Peyer's patch (tissue), 4 donors: ENCODE measurements around the gene FAM240A. TPM values are rescaled to one million over a fixed set of nuclear protein-coding genes. Genes with fewer than 3 reads are reported as not detected.

Experiments used
- DNase-seq, 3 donors: peaks; one replicate each; pipeline ENCODE4 v3.0.0-alpha.2; 2017 to 2019
- H3K27ac ChIP-seq, 4 donors: fragments of 200-600 bp; sonication (generic); one replicate each; pipeline ENCODE4 v1.5.1; 2016 to 2019
- H3K27me3 ChIP-seq, 2 donors: fragments of 200-600 bp; sonication (generic); one replicate each; pipeline ENCODE4 v1.5.1; 2019
- H3K36me3 ChIP-seq, 3 donors: fragments of 200-600 bp; sonication (generic); one replicate each; pipeline ENCODE4 v1.5.1; 2016 to 2019
- H3K4me1 ChIP-seq, 4 donors: fragments of 200-600 bp; sonication (generic); one replicate each; pipeline ENCODE4 v1.5.1; 2016 to 2019
- H3K4me3 ChIP-seq, 4 donors: fragments of 200-600 bp; sonication (generic); 1 replicate in 3 of 4; 2 replicates in 1 of 4; pipeline ENCODE4 v1.5.1; 2016 to 2019; ENCODE audit warnings: mild to moderate bottlenecking in 1 of 4
- H3K9me3 ChIP-seq, 4 donors: fragments of 200-600 bp; sonication (generic); one replicate each; pipeline ENCODE4 v1.5.1; 2016 to 2019; ENCODE audit warnings: mild to moderate bottlenecking in 1 of 4
- POLR2A ChIP-seq, 2 donors: fragments of 450-650 bp; IDR thresholded peaks; one replicate each; pipeline ENCODE4 v1.5.1; 2017; ENCODE audit warnings: antibody characterized with exemption in 2 of 2, mild to moderate bottlenecking in 2 of 2, moderate library complexity in 2 of 2
- total RNA-seq, 4 donors: library from RNA; depleted of rRNA; stranded (reverse); fragments of >200 nt; gene quantifications; one replicate each; pipeline ENCODE4 v1.1.0, GENCODE V29; 2016
- TF ChIP-seq, protein P1 (sequence below), 6 experiments: fragments of 450-650 bp in 4 of 6; fragments of 200-600 bp in 2 of 6; sonication (generic) in 1 of 6; IDR thresholded peaks; one replicate each; pipeline ENCODE4 v1.5.1; 2017 to 2019; ENCODE audit warnings: antibody characterized with exemption in 6 of 6, mild to moderate bottlenecking in 3 of 6, moderate library complexity in 1 of 6

FAM240A gene
- total RNA-seq, 4 donors from 2014 or later: not detected

DNA sequence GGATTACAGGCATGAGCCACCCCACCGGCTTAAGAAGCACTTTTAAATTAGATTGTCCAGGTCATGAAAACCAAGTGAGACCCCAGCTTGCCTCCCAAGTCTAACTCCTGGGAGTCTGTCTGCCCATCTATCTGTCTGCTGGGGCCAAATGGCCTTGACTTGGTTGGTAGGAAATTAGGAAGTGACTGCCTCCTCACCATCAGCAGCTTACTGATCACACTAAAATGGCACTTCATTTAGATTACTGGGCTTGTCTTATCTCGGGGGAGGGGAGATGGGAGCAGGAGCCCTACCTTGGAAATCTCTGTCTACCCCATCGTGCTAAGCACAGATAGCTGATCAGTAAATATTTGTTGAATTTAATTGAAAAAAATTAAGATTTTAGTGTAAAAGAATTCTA is 40.6 kb upstream of the FAM240A start:
- no peaks in the 10 kb centered on the region for H3K4me1 ChIP-seq
- no peaks in the 10 kb centered on the region for H3K9me3 ChIP-seq
- TF ChIP-seq POLR2A (IDR thresholded peaks at IDR 0.05): no peak
- TF ChIP-seq, protein P1, sequence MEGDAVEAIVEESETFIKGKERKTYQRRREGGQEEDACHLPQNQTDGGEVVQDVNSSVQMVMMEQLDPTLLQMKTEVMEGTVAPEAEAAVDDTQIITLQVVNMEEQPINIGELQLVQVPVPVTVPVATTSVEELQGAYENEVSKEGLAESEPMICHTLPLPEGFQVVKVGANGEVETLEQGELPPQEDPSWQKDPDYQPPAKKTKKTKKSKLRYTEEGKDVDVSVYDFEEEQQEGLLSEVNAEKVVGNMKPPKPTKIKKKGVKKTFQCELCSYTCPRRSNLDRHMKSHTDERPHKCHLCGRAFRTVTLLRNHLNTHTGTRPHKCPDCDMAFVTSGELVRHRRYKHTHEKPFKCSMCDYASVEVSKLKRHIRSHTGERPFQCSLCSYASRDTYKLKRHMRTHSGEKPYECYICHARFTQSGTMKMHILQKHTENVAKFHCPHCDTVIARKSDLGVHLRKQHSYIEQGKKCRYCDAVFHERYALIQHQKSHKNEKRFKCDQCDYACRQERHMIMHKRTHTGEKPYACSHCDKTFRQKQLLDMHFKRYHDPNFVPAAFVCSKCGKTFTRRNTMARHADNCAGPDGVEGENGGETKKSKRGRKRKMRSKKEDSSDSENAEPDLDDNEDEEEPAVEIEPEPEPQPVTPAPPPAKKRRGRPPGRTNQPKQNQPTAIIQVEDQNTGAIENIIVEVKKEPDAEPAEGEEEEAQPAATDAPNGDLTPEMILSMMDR (IDR thresholded peaks at IDR 0.05): no peak
- H3K27me3 ChIP-seq: no peaks in the 10 kb centered on the region
- no peak overlapping the region for H3K4me3 ChIP-seq
- DNase-seq: no peak
- no peaks in the 10 kb centered on the region for H3K36me3 ChIP-seq
- no peak overlapping the region for H3K27ac ChIP-seq

DNA sequence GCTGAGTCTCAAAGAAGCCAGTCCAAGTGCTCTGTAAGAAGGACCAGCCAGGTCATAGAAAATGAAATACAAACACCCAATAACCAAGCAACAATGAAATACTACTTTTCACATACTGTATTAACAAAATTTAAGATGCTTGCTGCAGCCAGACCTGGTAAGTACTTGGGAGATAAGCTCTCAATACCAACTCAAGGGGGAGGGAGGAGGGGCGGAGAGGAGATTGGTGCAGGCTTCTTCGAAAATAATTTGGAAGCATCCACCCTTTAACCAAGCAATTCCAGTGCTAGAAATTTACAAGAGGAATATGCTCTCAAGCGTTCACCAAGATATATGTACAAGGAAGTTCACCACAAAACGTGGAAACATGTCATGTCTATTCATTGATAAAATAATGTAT is 38.6 kb upstream of the FAM240A start:
- DNase-seq: no peak
- H3K4me3 ChIP-seq: no peak overlapping the region
- no peaks in the 10 kb centered on the region for H3K9me3 ChIP-seq
- no peaks in the 10 kb centered on the region for H3K27me3 ChIP-seq
- no peaks in the 10 kb centered on the region for H3K4me1 ChIP-seq
- no peak overlapping the region for H3K27ac ChIP-seq
- no peak for TF ChIP-seq POLR2A (IDR thresholded peaks at IDR 0.05)
- TF ChIP-seq, protein P1 (IDR thresholded peaks at IDR 0.05): no peak
- no peaks in the 10 kb centered on the region for H3K36me3 ChIP-seq

DNA sequence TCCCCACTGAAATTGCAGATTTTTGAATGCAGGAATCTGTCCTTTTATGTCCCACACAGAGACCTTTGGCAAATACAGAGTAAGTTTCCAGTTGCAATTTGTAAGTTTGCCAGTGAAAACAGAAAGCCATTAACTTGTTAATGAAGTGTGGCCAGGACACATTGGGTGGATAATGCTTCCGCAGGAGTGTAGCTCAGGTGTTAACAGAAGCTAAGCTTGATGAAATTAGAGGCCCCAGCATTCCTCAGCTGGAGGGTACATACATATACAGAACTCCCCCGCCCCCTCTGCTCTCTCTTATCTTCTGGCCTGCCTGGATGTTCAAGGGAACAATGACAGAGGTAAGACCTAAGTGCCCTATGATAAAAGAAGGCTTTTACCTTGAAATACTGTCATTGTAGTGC is 38.1 kb upstream of the FAM240A start:
- Histone ChIP-seq H3K27me3 (no peaks in the 10 kb centered on the region), H3K9me3 (no peaks in the 10 kb centered on the region), H3K4me3 (no peak overlapping the region), H3K4me1 (no peaks in the 10 kb centered on the region), H3K27ac (no peak overlapping the region), H3K36me3 (no peaks in the 10 kb centered on the region)
- TF ChIP-seq, protein P1 (IDR thresholded peaks at IDR 0.05): no peak
- no peak for TF ChIP-seq POLR2A (IDR thresholded peaks at IDR 0.05)
- no peak for DNase-seq

DNA sequence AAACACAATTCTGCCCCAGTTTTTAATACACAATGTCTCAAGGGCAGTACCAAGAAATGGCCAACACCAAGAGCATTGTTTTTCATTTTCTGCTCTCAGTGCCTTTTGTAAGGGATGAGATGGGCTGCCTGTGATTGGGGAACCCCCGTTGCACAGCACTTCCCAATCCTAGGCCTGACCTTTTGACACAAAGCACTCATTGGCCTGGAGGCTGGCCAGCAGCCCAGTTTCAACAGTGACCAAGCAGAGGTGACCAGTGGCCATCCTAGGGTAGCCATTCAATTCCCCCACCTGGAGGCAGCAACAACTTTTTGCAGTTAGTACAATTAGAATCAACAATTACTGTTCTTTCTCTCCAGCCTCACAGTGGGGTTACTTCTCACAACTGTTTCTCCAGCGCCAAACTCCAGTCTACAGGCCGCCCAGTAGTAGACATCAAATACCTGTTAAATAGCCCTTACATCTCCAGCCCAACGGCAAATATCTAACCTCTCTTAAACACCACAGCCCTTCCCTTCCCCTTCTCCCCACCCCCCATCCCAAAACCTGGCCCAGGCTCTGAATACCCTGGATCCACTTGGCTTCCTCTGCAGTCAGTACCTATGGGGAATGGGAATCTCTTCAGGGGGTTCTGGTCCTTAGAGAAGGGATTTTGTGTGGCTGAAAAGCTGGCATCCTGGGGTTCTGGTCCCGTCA is 37.3 kb upstream of the FAM240A start:
- Histone ChIP-seq H3K4me3 (no peak overlapping the region), H3K4me1 (no peaks in the 10 kb centered on the region), H3K27me3 (no peaks in the 10 kb centered on the region), H3K9me3 (no peaks in the 10 kb centered on the region), H3K27ac (no peak overlapping the region), H3K36me3 (no peaks in the 10 kb centered on the region)
- DNase-seq: no peak
- no peak for TF ChIP-seq POLR2A (IDR thresholded peaks at IDR 0.05)
- TF ChIP-seq, protein P1 (IDR thresholded peaks at IDR 0.05): no peak

DNA sequence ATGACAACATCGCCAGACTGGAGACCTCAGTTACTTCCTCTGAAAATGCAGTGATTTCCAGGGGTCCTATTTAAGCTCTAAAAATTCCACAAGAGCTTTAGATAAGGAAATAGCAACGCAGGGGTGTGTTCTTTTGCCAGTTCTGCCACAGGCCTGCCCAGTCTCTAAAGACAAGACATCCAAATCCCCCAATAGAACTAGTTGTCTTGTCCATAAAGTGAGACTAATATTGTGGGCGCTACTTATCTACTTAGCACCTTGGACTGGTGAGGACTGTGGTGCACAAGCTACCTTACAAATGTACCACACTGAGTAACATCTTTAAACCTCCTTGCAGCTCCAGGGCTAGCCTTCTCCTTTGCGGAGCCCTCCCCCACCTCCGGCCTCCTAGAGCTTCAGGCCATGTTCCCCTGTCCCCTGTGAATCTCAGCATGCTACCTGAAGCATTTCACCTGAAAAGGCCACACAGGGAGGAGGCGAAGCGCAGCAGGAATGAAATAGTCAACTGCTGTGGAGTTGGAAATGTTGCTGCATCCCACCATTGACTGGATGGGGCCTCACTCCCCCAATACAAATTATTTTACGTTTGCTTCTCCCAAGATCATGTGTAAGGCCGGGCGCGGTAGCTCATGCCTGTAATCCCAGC is 36.6 kb upstream of the FAM240A start:
- no peaks in the 10 kb centered on the region for H3K36me3 ChIP-seq
- no peak for DNase-seq
- no peak overlapping the region for H3K4me3 ChIP-seq
- H3K9me3 ChIP-seq: no peaks in the 10 kb centered on the region
- TF ChIP-seq, protein P1 (IDR thresholded peaks at IDR 0.05): no peak
- no peaks in the 10 kb centered on the region for H3K4me1 ChIP-seq
- no peaks in the 10 kb centered on the region for H3K27me3 ChIP-seq
- H3K27ac ChIP-seq: no peak overlapping the region
